Hepatocyte (in vitro differentiated cells): ENCODE results near the gene DCPS.

ENCODE experiments used
- CTCF ChIP-seq: fragments of 200-600 bp; sonication (generic); IDR thresholded peaks from 2 replicates; pipeline ENCODE4 v1.5.1; 2016; ENCODE audit warnings: antibody characterized with exemption, mild to moderate bottlenecking; ENCODE audit not compliant: poor library complexity
- EZH2 ChIP-seq: fragments of 200-600 bp; sonication (generic); IDR thresholded peaks from 2 replicates; pipeline ENCODE4 v1.6.1; 2016; ENCODE audit warnings: antibody characterized with exemption, mild to moderate bottlenecking, borderline replicate concordance

GRCh38 chr11:126360049-126360446, 56.2 kb downstream of the DCPS start:
- TF ChIP-seq CTCF (no peak), EZH2 (no peak)
